VCaP (cell line): ENCODE measurements around the gene COPG2.

Experiments
- H3K27ac ChIP-seq: fragments of 450-650 bp; 2 replicates; pipeline ENCODE4 v1.5.1; 2017
- TF ChIP-seq, protein P1 (sequence below): fragments of 450-650 bp; conservative IDR thresholded peaks from 2 replicates; pipeline ENCODE4 v1.5.1; 2017; ENCODE audit warnings: mild to moderate bottlenecking, moderate library complexity

COPG2 gene

DNA sequence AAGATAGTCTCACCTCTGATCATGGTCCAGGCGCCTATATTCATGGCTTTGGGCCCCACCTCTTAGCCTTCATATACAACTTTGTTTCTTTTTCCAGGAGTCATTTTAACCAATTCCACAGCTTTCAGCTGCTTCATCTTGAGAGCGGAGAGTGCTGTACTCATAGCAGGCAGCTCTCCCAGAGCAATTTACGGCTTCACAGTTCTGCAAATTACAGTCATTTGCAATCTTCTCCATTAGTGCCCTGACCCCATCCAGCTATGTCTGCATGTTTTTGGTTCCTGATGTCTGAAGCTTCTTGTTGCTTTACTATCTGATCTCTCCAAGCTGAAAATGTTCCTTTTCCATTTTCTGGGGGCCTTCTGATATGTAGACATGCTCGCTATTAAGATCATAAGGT lies 194.7 kb downstream of the COPG2 start:
- TF ChIP-seq, protein P1, sequence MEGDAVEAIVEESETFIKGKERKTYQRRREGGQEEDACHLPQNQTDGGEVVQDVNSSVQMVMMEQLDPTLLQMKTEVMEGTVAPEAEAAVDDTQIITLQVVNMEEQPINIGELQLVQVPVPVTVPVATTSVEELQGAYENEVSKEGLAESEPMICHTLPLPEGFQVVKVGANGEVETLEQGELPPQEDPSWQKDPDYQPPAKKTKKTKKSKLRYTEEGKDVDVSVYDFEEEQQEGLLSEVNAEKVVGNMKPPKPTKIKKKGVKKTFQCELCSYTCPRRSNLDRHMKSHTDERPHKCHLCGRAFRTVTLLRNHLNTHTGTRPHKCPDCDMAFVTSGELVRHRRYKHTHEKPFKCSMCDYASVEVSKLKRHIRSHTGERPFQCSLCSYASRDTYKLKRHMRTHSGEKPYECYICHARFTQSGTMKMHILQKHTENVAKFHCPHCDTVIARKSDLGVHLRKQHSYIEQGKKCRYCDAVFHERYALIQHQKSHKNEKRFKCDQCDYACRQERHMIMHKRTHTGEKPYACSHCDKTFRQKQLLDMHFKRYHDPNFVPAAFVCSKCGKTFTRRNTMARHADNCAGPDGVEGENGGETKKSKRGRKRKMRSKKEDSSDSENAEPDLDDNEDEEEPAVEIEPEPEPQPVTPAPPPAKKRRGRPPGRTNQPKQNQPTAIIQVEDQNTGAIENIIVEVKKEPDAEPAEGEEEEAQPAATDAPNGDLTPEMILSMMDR = no peak
- no peak overlapping the region for H3K27ac ChIP-seq

DNA sequence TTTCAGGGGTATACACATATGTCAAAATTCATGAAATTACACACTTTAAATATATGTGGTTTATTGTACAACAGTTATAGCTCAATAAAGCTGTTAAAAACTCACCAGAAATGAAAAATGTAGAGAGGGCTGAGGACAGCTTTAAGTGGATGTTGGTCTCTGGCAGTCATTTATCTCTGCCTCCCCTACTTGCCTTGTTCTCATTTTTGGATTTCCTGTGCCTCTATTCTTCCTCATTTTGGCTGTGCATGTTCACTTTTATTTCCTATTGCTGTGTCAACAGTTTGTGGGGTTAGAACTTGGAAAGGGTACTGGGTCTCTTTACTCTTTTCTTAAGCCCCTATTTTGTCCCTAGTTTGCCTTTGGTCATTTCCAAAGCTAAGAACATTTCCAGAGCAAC lies 195.3 kb downstream of the COPG2 start:
- H3K27ac ChIP-seq = no peak overlapping the region
- TF ChIP-seq, protein P1 = no peak

DNA sequence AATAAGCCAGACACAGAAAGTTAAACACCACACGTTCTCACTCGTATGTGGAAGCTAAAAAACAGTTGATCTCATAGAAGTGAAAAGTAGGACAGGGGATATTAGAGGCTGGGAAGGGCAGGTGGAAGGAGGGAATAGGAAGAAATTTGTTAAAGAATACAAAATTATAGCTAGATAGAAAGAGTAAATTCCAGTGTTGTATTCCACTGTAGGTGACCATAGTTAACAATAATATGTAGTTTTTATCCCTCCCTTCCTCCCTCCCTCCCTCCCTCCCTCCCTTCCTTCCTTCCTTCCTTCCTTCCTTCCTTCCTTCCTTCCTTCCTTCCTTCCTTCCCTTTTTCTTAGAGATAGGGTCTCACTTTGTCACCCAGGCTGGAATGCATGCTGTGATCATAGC lies 196.6 kb downstream of the COPG2 start:
- TF ChIP-seq, protein P1 = no peak
- no peak overlapping the region for H3K27ac ChIP-seq

DNA sequence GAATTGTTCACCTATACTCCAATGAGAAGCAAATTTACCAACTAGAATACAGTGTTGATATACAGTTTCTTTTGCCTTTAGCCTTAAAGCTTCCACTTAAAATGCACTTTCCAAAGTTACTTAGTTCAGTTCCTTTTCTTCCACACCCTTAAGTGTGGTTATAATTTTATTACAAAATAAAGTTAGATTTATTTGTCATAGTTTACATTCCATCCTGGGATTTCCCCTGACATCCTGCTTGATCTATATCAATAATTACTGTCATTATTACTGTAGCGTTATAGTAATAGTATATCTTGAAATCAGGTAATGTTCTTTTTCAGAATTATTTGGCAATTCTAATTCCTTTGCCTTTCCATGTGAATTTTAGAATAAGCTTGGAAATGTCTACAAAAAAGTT lies 199.9 kb downstream of the COPG2 start:
- TF ChIP-seq, protein P1 = no peak
- no peak overlapping the region for H3K27ac ChIP-seq

DNA sequence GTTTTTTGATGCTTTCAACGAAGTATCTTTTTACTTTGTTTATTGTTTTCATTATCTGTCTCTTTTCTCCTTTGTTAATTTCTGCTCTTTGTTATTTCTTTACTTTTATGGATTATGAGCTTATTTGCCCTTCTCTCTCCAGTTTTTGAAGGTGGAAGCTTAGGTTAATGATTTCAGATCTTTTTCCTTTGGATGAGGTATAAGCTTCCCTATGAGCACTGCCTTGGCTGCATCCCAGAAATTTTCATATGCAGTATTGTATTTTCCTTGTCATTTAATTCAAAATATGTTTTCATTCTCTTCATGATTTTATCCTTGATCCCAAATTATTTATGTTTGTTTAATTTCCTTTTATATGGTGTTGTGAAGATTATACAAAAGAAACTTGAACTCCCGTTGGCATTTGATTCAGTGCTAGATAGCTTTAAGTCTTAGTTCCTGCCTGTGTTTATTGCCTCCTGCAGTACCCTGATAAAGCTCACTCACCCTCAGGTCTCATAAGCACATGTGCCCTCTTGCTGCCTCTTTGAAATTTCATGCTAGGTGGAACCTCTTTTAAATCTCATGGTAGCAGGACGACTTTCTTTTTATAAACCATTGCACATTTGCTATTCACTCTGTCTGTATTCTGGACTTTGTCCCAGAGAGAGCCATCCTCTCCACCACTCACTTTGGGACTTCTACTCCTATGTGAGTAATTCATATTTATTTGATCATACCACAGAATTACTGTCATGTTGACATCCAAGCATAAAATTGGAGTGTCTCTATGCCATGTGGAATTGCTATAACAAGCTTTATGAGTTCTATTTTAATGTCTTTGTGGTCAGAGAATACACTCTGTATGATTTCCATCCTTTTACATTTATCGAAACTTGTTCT lies 204.8 kb downstream of the COPG2 start:
- TF ChIP-seq, protein P1 = no peak

DNA sequence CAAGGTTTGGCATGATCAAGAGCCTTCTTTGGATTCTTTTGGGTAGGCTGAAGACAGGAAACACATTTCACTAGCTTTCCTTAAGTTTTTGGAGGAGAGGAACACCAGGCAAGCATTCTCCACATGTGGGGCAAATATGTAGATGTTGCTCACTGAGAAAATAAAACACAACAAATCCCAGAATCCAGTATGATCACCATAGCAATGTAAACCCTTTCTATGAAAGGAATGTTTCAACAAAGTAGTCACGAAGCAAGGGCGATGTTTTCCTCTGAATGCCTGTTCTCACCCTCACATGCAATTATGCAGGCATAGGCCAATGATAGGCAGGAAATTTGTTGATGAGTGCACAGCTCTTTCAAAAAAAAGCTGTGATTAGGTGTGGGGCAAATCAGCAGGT lies 207.3 kb downstream of the COPG2 start:
- TF ChIP-seq, protein P1 = no peak

More for the DNA sequence above, 204.8 kb downstream of the COPG2 start:
- H3K27ac ChIP-seq = no peak overlapping the region

DNA sequence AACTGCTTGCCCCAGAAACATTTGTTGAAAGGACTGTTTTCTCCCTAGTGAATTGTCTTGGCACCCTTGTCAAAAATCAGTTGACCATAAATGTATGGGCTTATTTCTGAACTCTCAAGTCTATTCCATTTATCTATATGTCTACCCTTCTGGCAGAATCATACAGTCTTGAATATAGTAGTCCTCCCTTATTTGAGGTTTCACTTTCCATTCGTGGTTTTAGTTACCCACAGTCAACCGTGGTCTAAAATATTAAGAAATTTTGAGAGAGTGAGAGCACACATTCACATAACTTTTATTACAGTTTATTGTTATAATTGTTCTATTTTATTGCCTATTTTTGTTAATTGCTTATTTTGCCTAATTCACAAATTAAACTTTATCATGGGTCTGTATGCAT lies 210.3 kb downstream of the COPG2 start:
- no peak overlapping the region for H3K27ac ChIP-seq
- TF ChIP-seq, protein P1 = no peak

More for the DNA sequence above, 207.3 kb downstream of the COPG2 start:
- H3K27ac ChIP-seq = no peak overlapping the region
